H54 (cell line): Measurements from ENCODE around the gene VWA8.
"Not testable (repeated sequence)": the region's sequence is repeated elsewhere in the genome, so short reads cannot be mapped to it uniquely, and the experiment has no call there.

Source experiments
- DNase-seq: peaks from one replicate; pipeline ENCODE4 v3.0.0; 2011; ENCODE audit warnings: low spot score, mixed read lengths; ENCODE audit not compliant: insufficient read length
- FAIRE-seq: peaks from 3 replicates; lab custom pipeline; 2011; peaks lifted over from hg19 to GRCh38; lab: Jason Lieb, UNC
- POLR2A ChIP-seq: IDR thresholded peaks from 2 replicates; pipeline ENCODE4 v1.6.1; 2011; ENCODE audit warnings: low read depth, mild to moderate bottlenecking, low read length

Gene VWA8

GRCh38 chr13:41578371-41578770 is 382.5 kb downstream of the VWA8 start:
- FAIRE-seq (no peak), DNase-seq (no peak)
- TF ChIP-seq POLR2A: no peak

GRCh38 chr13:41577436-41577835 is 383.5 kb downstream of the VWA8 start:
- no peak for DNase-seq
- TF ChIP-seq POLR2A: no peak
- no peak for FAIRE-seq

GRCh38 chr13:41573640-41574039 is 387.3 kb downstream of the VWA8 start:
- not testable (repeated sequence) for DNase-seq, FAIRE-seq

GRCh38 chr13:41571817-41572340 is 389.0 kb downstream of the VWA8 start:
- FAIRE-seq, DNase-seq: not testable (repeated sequence)

GRCh38 chr13:41568972-41569351 is 391.9 kb downstream of the VWA8 start:
- FAIRE-seq: no peak
- DNase-seq: no peak
- no peak for TF ChIP-seq POLR2A

- FAIRE-seq (no peak), DNase-seq (no peak)
- no peak for TF ChIP-seq POLR2A
Observed at GRCh38 chr13:41568143-41568971, 392.6 kb downstream of the VWA8 start.

- no peak for FAIRE-seq
- no peak for DNase-seq
- no peak for TF ChIP-seq POLR2A
Observed at GRCh38 chr13:41567363-41567762, 393.5 kb downstream of the VWA8 start.

- TF ChIP-seq POLR2A: no peak
- DNase-seq: no peak
- no peak for FAIRE-seq
Observed at GRCh38 chr13:41565846-41566245, 395.1 kb downstream of the VWA8 start.

- FAIRE-seq (peak; percentile 62), DNase-seq (peak; percentile 42)
- no peak for TF ChIP-seq POLR2A
Observed at GRCh38 chr13:41565216-41565615, 395.7 kb downstream of the VWA8 start.

- FAIRE-seq (no peak), DNase-seq (no peak)
- TF ChIP-seq POLR2A: no peak
Observed at GRCh38 chr13:41563984-41564365, 396.9 kb downstream of the VWA8 start.

- DNase-seq: no peak
- TF ChIP-seq POLR2A: no peak
- no peak for FAIRE-seq
Observed at GRCh38 chr13:41563341-41563983, 397.4 kb downstream of the VWA8 start.

- TF ChIP-seq POLR2A: no peak
- FAIRE-seq (no peak), DNase-seq (no peak)
Observed at GRCh38 chr13:41562541-41563178, 398.2 kb downstream of the VWA8 start.

- FAIRE-seq (no peak), DNase-seq (peak; percentile 46)
- no peak for TF ChIP-seq POLR2A
Observed at GRCh38 chr13:41562083-41562482, 398.8 kb downstream of the VWA8 start.

GRCh38 chr13:41561170-41561569 is 399.7 kb downstream of the VWA8 start:
- DNase-seq (no peak), FAIRE-seq (no peak)
- no peak for TF ChIP-seq POLR2A
